T follicular helper cell (primary cell): ENCODE data around the gene COG5.

Source experiments
- DNase-seq: peaks from one replicate; pipeline ENCODE4 v3.0.0-alpha.2; 2020; ENCODE audit warnings: low read depth

COG5 gene

GRCh38 chr7:107154826-107155225 lies 408.9 kb downstream of the COG5 start:
- no peak for DNase-seq

GRCh38 chr7:107152011-107152410 lies 411.7 kb downstream of the COG5 start:
- DNase-seq, result no peak
